HG03280 (cell line): Measurements from ENCODE around the gene IFT88.
"Not testable (repeated sequence)": the region's sequence is repeated elsewhere in the genome, so short reads cannot be mapped to it uniquely, and the experiment has no call there.

Experiments
- ATAC-seq: cut with Tn5 transposase; IDR thresholded peaks from one replicate; pipeline ENCODE4 v1.9.1; 2021; ENCODE audit warnings: mild to moderate bottlenecking, moderate library complexity; ENCODE audit not compliant: unreplicated experiment

Gene IFT88

GRCh38 chr13:20623000-20623399, 56.0 kb downstream of the IFT88 start:
- no peak for ATAC-seq

GRCh38 chr13:20624213-20624612, 57.3 kb downstream of the IFT88 start:
- ATAC-seq = no peak

- no peak for ATAC-seq
These were observed 66.8 kb downstream of the IFT88 start for GRCh38 chr13:20633802-20634201.

- no peak for ATAC-seq
These were observed 69.1 kb downstream of the IFT88 start for GRCh38 chr13:20636079-20636478.

GRCh38 chr13:20637811-20638210, 70.9 kb downstream of the IFT88 start:
- ATAC-seq = no peak

- ATAC-seq = no peak
These were observed 80.8 kb downstream of the IFT88 start for GRCh38 chr13:20647758-20648157.

- ATAC-seq = no peak
These were observed 86.0 kb downstream of the IFT88 start for GRCh38 chr13:20652946-20653345.

- ATAC-seq = no peak
These were observed 87.2 kb downstream of the IFT88 start for GRCh38 chr13:20654156-20654555.

GRCh38 chr13:20658451-20659040, 91.6 kb downstream of the IFT88 start:
- no peak for ATAC-seq

GRCh38 chr13:20664351-20664750, 97.4 kb downstream of the IFT88 start:
- ATAC-seq = no peak

GRCh38 chr13:20666948-20667347, 100.0 kb downstream of the IFT88 start:
- ATAC-seq = no peak

GRCh38 chr13:20667857-20668437, 101.0 kb downstream of the IFT88 start:
- ATAC-seq = no peak

- no peak for ATAC-seq
These were observed 102.2 kb downstream of the IFT88 start for GRCh38 chr13:20669162-20669561.

GRCh38 chr13:20671789-20672188, 104.8 kb downstream of the IFT88 start:
- ATAC-seq = no peak

GRCh38 chr13:20672772-20673171, 105.8 kb downstream of the IFT88 start:
- no peak for ATAC-seq

- no peak for ATAC-seq
These were observed 106.8 kb downstream of the IFT88 start for GRCh38 chr13:20673715-20674114.

GRCh38 chr13:20676213-20676612, 109.3 kb downstream of the IFT88 start:
- ATAC-seq = no peak

- ATAC-seq = not testable (repeated sequence)
These were observed 111.6 kb downstream of the IFT88 start for GRCh38 chr13:20678606-20679005.

- no peak for ATAC-seq
These were observed 112.9 kb downstream of the IFT88 start for GRCh38 chr13:20679879-20680278.

- no peak for ATAC-seq
These were observed 113.6 kb downstream of the IFT88 start for GRCh38 chr13:20680416-20681080.

- ATAC-seq = not testable (repeated sequence)
These were observed 114.5 kb downstream of the IFT88 start for GRCh38 chr13:20681481-20681880.

GRCh38 chr13:20682061-20682460, 115.1 kb downstream of the IFT88 start:
- no peak for ATAC-seq
